SK-N-SH (cell line): ENCODE measurements around the gene SPDYA. TPM values are rescaled to one million over a fixed set of nuclear protein-coding genes. Genes with fewer than 3 reads are reported as not detected.
A peak's percentile ranks its signal among the peaks of the same experiment; 100 is the strongest.

Experiments
- CTCF ChIA-PET: fragments of 300-600, 350-600 bp; formaldehyde crosslinking; extraction: SDS; loops from one replicate; lab custom pipeline; 2021; lab: Yijun Ruan, JAX
- POLR2A ChIA-PET: fragments of 350-600 bp; sonication (Branson Sonifier 250); formaldehyde crosslinking; extraction: SDS; loops from one replicate; lab custom pipeline; 2020; ENCODE audit warnings: antibody characterized with exemption, inconsistent platforms; lab: Yijun Ruan, JAX
- DNase-seq: peaks from one replicate; pipeline ENCODE4 v3.0.0; 2012
- H2AFZ ChIP-seq: fragments of 200-600 bp; sonication (generic); 2 replicates; pipeline ENCODE4 v1.8.1; 2016; ENCODE audit warnings: antibody characterized with exemption, mild to moderate bottlenecking, low read depth
- H3F3A ChIP-seq: fragments of 200-600 bp; sonication (generic); replicated peaks from 2 replicates; pipeline ENCODE3; 2016; ENCODE audit warnings: antibody characterized with exemption, mild to moderate bottlenecking; ENCODE audit not compliant: insufficient read depth
- H3K27ac ChIP-seq, 2 experiments: fragments of 200-500 bp in 1 of 2; fragments of 200-600 bp in 1 of 2; sonication (Bioruptor generic) in 1 of 2; sonication (generic), shearing (Covaris generic) in 1 of 2; 2 replicates each; pipeline versions ENCODE4 v1.5.1 to v1.6.1; 2014 to 2016; ENCODE audit warnings: low read depth in 2 of 2, inconsistent platforms in 1 of 2, low read length in 1 of 2, mild to moderate bottlenecking in 1 of 2, mixed read lengths in 1 of 2
- H3K27me3 ChIP-seq: fragments of 200-600 bp; sonication (generic), shearing (Covaris generic); 2 replicates; pipeline ENCODE4 v1.6.1; 2016; ENCODE audit warnings: mixed run types; ENCODE audit not compliant: insufficient read depth
- H3K36me3 ChIP-seq, 2 experiments: fragments of 200-500 bp in 1 of 2; fragments of 200-600 bp in 1 of 2; sonication (Bioruptor generic) in 1 of 2; sonication (generic) in 1 of 2; replicated peaks in 1 of 2; 2 replicates each; pipeline versions ENCODE3 to v1.5.1; 2014 to 2016; ENCODE audit warnings: low read length in 1 of 2, mild to moderate bottlenecking in 1 of 2; ENCODE audit not compliant: insufficient read depth in 2 of 2, control insufficient read depth in 1 of 2
- H3K4me1 ChIP-seq, 2 experiments: fragments of 200-500 bp in 1 of 2; fragments of 200-600 bp in 1 of 2; sonication (Bioruptor generic) in 1 of 2; sonication (generic), shearing (Covaris generic) in 1 of 2; 2 replicates each; pipeline versions ENCODE4 v1.5.1 to v1.6.1; 2014 to 2016; ENCODE audit warnings: low read depth in 1 of 2, low read length in 1 of 2, mixed run types in 1 of 2; ENCODE audit not compliant: insufficient read depth in 2 of 2, control insufficient read depth in 1 of 2
- H3K4me2 ChIP-seq: fragments of 200-600 bp; sonication (generic), shearing (Covaris generic); 2 replicates; pipeline ENCODE4 v1.6.1; 2017; ENCODE audit warnings: mixed run types
- H3K4me3 ChIP-seq, 2 experiments: fragments of 200-500 bp in 1 of 2; fragments of 200-600 bp in 1 of 2; sonication (Bioruptor generic) in 1 of 2; sonication (generic), shearing (Covaris generic) in 1 of 2; 2 replicates each; pipeline versions ENCODE4 v1.5.1 to v1.8.1; 2014 to 2016; ENCODE audit warnings: low read depth in 2 of 2, inconsistent platforms in 1 of 2, low read length in 1 of 2, mild to moderate bottlenecking in 1 of 2, mixed read lengths in 1 of 2, moderate library complexity in 1 of 2
- H3K79me2 ChIP-seq: fragments of 200-600 bp; sonication (generic); 2 replicates; pipeline ENCODE4 v1.8.1; 2017; ENCODE audit warnings: mild to moderate bottlenecking; ENCODE audit not compliant: insufficient read depth
- H3K9ac ChIP-seq: fragments of 200-600 bp; sonication (generic); 2 replicates; pipeline ENCODE4 v1.6.1; 2017; ENCODE audit warnings: mixed run types
- H3K9me2 ChIP-seq: fragments of 200-600 bp; sonication (generic); 2 replicates; pipeline ENCODE4 v1.6.1; 2017; ENCODE audit warnings: mixed run types
- H3K9me3 ChIP-seq: fragments of 200-600 bp; sonication (generic); 2 replicates; pipeline ENCODE4 v1.6.1; 2017; ENCODE audit warnings: mixed run types, mild to moderate bottlenecking, moderate library complexity
- H4K20me1 ChIP-seq: fragments of 200-600 bp; sonication (generic); 2 replicates; pipeline ENCODE4 v1.6.1; 2017; ENCODE audit warnings: mild to moderate bottlenecking, mixed run types; ENCODE audit not compliant: insufficient read depth
- ELF1 ChIP-seq: IDR thresholded peaks from 2 replicates; pipeline ENCODE4 v1.4.0; 2012
- GABPA ChIP-seq: IDR thresholded peaks from 2 replicates; pipeline ENCODE4 v1.4.0; 2012; ENCODE audit warnings: low read depth, mild to moderate bottlenecking
- MXI1 ChIP-seq: IDR thresholded peaks from 2 replicates; pipeline ENCODE4 v1.6.1; 2012; ENCODE audit warnings: mild to moderate bottlenecking, low read depth, low read length, improper control_type of control experiment
- NFIC ChIP-seq: IDR thresholded peaks from 2 replicates; pipeline ENCODE4 v1.4.0; 2012; ENCODE audit warnings: borderline replicate concordance
- NRF1 ChIP-seq: IDR thresholded peaks from 2 replicates; pipeline ENCODE4 v1.6.1; 2012; ENCODE audit warnings: low read depth, mild to moderate bottlenecking, low read length
- POLR2AphosphoS5 ChIP-seq: IDR thresholded peaks from 2 replicates; pipeline ENCODE4 v1.6.1; 2012; ENCODE audit warnings: low read depth, low read length
- whole genome bisulfite sequencing: methylation state at CpG from one replicate; pipeline ENCODE4 v1.1.6; 2017; ENCODE audit warnings: low lambda C conversion rate; 5-methylcytosine and 5-hydroxymethylcytosine counted together
- polyA plus RNA-seq, 3 experiments: library from polyadenylated mRNA; depleted of rRNA; stranded (reverse); fragments of >200 nt; gene quantifications; 2 replicates each; pipeline ENCODE4 v1.2.3, GENCODE V29; 2012
- TF ChIP-seq, protein P1 (sequence below): IDR thresholded peaks from 2 replicates; pipeline ENCODE4; 2012
- TF ChIP-seq, protein P2 (sequence below): fragments of 150-350 bp; IDR thresholded peaks from 2 replicates; pipeline ENCODE4 v1.6.1; 2017; ENCODE audit warnings: antibody characterized with exemption, low read length, low read depth, borderline replicate concordance
- TF ChIP-seq, protein P3 (sequence below): fragments of 150-350 bp; IDR thresholded peaks from 2 replicates; pipeline ENCODE4 v1.6.1; 2016; ENCODE audit warnings: mild to moderate bottlenecking, low read depth, low read length
- TF ChIP-seq, protein P4 (sequence below): IDR thresholded peaks from 2 replicates; pipeline ENCODE4 v1.4.0; 2012; ENCODE audit warnings: low read depth, borderline replicate concordance

SPDYA gene
- polyA plus RNA-seq, 1 of the 3 experiments (the other 2 are of a cell fraction) = not detected

DNA sequence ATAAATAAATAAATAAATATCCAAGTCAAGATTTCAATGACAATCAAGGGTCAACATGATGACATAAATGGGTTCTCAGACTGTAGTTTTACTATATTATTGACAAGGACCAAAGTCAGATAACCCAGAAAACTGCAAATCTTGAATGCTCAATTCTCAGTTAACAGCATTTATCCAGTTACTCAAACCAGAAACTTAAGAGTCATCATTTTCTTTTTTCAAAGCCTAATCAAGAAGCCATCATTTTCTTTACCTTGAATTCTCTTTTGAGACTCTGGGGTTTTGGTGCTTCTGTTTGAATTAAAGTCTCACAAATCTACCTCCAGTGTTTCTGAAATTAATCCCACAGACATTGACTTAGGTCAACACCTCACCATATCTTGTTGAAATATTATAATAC is 45.3 kb downstream of the SPDYA start:
- POLR2A ChIA-PET = no interaction called here
- Histone ChIP-seq H3K9ac (no peak overlapping the region), H3K36me3 (peaks cover 14 to 23% of the 10 kb centered on the region in 2 experiments), H3K27me3 (no peaks in the 10 kb centered on the region), H3K9me3 (no peaks in the 10 kb centered on the region), H3K4me3 (no peak overlapping the region), H3K9me2 (no peaks in the 10 kb centered on the region), H3K79me2 (peaks cover 5% of the 10 kb centered on the region; the same call in 1 of the 2 replicates), H3K4me1 (no peaks in the 10 kb centered on the region), H2AFZ (no peak overlapping the region), H3F3A (peaks cover 12% of the 10 kb centered on the region), H4K20me1 (no peaks in the 10 kb centered on the region), H3K4me2 (no peak overlapping the region), H3K27ac (no peak overlapping the region)
- TF ChIP-seq, protein P1, sequence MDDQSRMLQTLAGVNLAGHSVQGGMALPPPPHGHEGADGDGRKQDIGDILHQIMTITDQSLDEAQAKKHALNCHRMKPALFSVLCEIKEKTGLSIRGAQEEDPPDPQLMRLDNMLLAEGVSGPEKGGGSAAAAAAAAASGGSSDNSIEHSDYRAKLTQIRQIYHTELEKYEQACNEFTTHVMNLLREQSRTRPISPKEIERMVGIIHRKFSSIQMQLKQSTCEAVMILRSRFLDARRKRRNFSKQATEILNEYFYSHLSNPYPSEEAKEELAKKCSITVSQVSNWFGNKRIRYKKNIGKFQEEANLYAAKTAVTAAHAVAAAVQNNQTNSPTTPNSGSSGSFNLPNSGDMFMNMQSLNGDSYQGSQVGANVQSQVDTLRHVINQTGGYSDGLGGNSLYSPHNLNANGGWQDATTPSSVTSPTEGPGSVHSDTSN = no peak
- CTCF ChIA-PET = interaction anchor here (1.1 to 1.4 kb wide), 3 partner anchors 12 to 156 kb away, joined by 3 to 5 read pairs (median 3); no protein-coding TSS in a partner anchor
- no peak for DNase-seq

DNA sequence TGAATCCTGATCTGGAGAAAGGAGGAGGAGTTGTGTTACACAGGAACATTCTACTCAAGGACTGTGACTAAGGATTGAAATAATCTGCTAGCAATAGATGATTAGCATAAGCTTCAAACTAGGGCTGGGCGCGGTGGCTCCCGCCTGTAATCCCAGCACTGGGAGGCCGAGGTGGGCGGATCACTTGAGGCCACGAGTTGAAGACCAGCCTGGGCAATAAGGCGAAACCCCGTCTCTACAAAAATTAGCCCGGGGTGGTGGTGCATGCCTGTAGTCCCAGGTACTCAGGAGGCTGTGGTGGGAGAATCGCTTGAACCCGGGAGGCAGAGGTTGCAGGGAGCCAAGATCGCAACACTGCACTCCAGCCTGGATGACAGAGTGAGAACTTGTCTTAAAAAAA is 58.0 kb downstream of the SPDYA start:
- Histone ChIP-seq H3K27me3 (no peaks in the 10 kb centered on the region), H3K36me3 (peaks cover 15 to 16% of the 10 kb centered on the region in 2 experiments), H3K27ac (no peak overlapping the region), H3F3A (peaks cover 6% of the 10 kb centered on the region), H3K4me1 (peaks cover 10 to 17% of the 10 kb centered on the region in 2 experiments; a peak in 3 of 4 replicates), H3K4me3 (peak overlapping the region; percentile 80 to 90), H3K9me3 (no peaks in the 10 kb centered on the region), H2AFZ (no peak overlapping the region), H3K9me2 (no peaks in the 10 kb centered on the region), H3K9ac (peak overlapping the region; percentile 87; the same call in 1 of the 2 replicates), H4K20me1 (no peaks in the 10 kb centered on the region), H3K79me2 (peaks cover 61% of the 10 kb centered on the region), H3K4me2 (peak overlapping the region; percentile 95)
- DNase-seq = no peak
- TF ChIP-seq, protein P2, sequence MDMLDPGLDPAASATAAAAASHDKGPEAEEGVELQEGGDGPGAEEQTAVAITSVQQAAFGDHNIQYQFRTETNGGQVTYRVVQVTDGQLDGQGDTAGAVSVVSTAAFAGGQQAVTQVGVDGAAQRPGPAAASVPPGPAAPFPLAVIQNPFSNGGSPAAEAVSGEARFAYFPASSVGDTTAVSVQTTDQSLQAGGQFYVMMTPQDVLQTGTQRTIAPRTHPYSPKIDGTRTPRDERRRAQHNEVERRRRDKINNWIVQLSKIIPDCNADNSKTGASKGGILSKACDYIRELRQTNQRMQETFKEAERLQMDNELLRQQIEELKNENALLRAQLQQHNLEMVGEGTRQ = no peak
- TF ChIP-seq NFIC (no peak), POLR2AphosphoS5 (no peak), ELF1 (no peak), NRF1 (no peak), GABPA (no peak), MXI1 (no peak)
- TF ChIP-seq, protein P3, sequence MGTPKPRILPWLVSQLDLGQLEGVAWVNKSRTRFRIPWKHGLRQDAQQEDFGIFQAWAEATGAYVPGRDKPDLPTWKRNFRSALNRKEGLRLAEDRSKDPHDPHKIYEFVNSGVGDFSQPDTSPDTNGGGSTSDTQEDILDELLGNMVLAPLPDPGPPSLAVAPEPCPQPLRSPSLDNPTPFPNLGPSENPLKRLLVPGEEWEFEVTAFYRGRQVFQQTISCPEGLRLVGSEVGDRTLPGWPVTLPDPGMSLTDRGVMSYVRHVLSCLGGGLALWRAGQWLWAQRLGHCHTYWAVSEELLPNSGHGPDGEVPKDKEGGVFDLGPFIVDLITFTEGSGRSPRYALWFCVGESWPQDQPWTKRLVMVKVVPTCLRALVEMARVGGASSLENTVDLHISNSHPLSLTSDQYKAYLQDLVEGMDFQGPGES = no peak
- TF ChIP-seq, protein P4, sequence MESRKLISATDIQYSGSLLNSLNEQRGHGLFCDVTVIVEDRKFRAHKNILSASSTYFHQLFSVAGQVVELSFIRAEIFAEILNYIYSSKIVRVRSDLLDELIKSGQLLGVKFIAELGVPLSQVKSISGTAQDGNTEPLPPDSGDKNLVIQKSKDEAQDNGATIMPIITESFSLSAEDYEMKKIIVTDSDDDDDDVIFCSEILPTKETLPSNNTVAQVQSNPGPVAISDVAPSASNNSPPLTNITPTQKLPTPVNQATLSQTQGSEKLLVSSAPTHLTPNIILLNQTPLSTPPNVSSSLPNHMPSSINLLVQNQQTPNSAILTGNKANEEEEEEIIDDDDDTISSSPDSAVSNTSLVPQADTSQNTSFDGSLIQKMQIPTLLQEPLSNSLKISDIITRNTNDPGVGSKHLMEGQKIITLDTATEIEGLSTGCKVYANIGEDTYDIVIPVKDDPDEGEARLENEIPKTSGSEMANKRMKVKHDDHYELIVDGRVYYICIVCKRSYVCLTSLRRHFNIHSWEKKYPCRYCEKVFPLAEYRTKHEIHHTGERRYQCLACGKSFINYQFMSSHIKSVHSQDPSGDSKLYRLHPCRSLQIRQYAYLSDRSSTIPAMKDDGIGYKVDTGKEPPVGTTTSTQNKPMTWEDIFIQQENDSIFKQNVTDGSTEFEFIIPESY = no peak
- CTCF ChIA-PET = interaction anchor here (1.0 to 2.5 kb wide), 5 partner anchors 13 to 302 kb away, joined by 3 to 13 read pairs (median 5); no protein-coding TSS in a partner anchor
- 64% methylated on average over 12 of the region's 12 CpGs for WGBS
- POLR2A ChIA-PET = interaction anchor here (2.4 kb wide), 1 partner anchor 26 kb away, joined by 13 read pairs; the partner anchor contains the start of gene WDR43
